ENCODE measurements around the gene HOXB2.

DNA sequence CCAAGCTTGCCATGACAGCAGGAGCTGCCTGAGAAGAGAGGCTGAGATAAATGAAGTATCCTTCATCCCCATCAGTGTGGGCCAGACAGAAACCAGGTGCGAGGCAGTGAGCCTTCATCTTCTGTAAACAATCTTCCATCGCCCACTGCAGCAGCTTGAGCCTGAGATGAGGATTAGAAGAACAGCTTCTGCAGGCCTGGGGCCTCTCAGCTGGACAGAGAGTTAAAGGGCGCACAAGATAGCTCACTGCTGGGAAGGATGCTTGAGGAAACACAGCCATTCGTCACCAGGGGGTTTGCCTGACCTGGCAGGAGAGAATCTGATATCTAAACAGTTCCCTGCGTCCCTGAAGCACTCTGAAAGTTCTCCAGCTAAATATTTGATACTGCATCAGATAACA, 41.2 kb downstream of the HOXB2 start:
- no peak for TF ChIP-seq EZH2phosphoT487 (conservative IDR thresholded peaks at IDR 0.05; ENCODE audit: low read length)
- no peak for TF ChIP-seq CTCF (IDR thresholded peaks at IDR 0.05; ENCODE audit: insufficient read depth, low read length, poor library complexity, severe bottlenecking)

Measured in SU-DHL-6 (cell line).